ENCODE results near the gene PPP1R26. TPM values are rescaled to one million over a fixed set of nuclear protein-coding genes. Genes with fewer than 3 reads are reported as not detected.

Gene PPP1R26
- total RNA-seq, 1 donor from 2014 or later = 7.9 TPM

- H3K4me3 ChIP-seq = no peak overlapping the region
- no peak for TF ChIP-seq POLR2AphosphoS5 (IDR thresholded peaks at IDR 0.05; ENCODE audit: insufficient read depth in 1 of 2, low read depth in 1 of 2)
- no peak for TF ChIP-seq CTCF (IDR thresholded peaks at IDR 0.05)
- no peak for TF ChIP-seq POLR2A (IDR thresholded peaks at IDR 0.05)
- H3K4me1 ChIP-seq = peaks cover 14% of the 10 kb centered on the region
- intact Hi-C loops (cut with DNase I) = no loop called here
- no peaks in the 10 kb centered on the region for H3K9me3 ChIP-seq
- no peak for DNase-seq (ENCODE audit: extremely low spot score in 2 of 2)
- peaks cover 0 to 22% of the 10 kb centered on the region in 2 donors for H3K36me3 ChIP-seq
- no peak overlapping the region for H3K27ac ChIP-seq
- no peaks in the 10 kb centered on the region for H3K27me3 ChIP-seq
Observed at GRCh38 chr9:135482015-135482754, 2.6 kb downstream of the PPP1R26 start.

DNA sequence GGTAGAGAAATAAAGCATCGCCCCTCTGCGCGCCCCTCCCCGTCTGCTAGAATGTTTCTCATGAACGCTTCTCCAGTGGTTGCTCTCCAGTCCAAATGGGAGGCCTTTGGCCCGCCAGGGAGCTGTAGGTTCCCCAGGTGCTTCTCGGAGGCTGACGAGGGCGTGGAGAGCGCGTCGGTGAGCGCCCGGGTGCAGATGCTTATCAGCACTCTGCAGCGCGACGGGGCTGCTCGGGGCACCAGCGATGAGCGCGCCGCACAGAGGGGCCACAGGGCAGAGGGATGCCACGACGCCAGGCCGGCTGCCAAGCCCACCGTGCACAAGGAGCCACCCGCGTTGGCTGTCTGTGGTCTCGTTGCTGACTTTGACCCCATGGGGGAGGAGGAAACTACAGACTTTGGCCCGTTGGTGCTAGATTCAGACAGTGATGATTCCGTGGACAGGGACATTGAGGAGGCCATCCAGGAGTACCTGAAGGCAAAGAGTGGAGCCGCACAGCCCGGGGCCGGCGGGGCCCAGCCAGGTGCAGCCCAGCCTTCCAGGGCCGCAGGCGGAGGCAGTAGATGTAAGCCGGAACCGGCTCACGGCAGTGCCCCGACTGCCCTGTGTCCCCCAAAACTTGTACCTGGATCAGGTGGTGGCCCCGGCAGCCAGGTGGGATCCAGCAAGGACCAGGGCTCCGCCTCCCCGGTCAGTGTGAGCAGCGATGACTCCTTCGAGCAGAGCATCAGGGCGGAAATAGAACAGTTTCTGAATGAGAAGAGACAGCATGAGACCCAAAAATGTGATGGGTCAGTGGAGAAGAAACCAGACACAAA is 5.1 kb downstream of the PPP1R26 start:
- H3K36me3 ChIP-seq = peaks cover 0 to 22% of the 10 kb centered on the region in 2 donors
- H3K27ac ChIP-seq = no peak overlapping the region
- no peaks in the 10 kb centered on the region for H3K9me3 ChIP-seq
- intact Hi-C loops (cut with DNase I) = no loop called here
- no peak for DNase-seq (ENCODE audit: extremely low spot score in 2 of 2)
- no peak overlapping the region for H3K4me3 ChIP-seq
- H3K4me1 ChIP-seq = peaks cover 14% of the 10 kb centered on the region
- H3K27me3 ChIP-seq = no peaks in the 10 kb centered on the region
- TF ChIP-seq POLR2AphosphoS5 (IDR thresholded peaks at IDR 0.05; ENCODE audit: insufficient read depth in 1 of 2, low read depth in 1 of 2) (no peak), POLR2A (IDR thresholded peaks at IDR 0.05) (no peak), CTCF (IDR thresholded peaks at IDR 0.05) (no peak)

- TF ChIP-seq POLR2AphosphoS5 (IDR thresholded peaks at IDR 0.05; ENCODE audit: insufficient read depth in 1 of 2, low read depth in 1 of 2) (no peak), CTCF (IDR thresholded peaks at IDR 0.05) (no peak), POLR2A (IDR thresholded peaks at IDR 0.05) (no peak)
- no peaks in the 10 kb centered on the region for H3K9me3 ChIP-seq
- no peaks in the 10 kb centered on the region for H3K27me3 ChIP-seq
- intact Hi-C loops (cut with DNase I) = no loop called here
- no peak overlapping the region for H3K27ac ChIP-seq
- H3K4me1 ChIP-seq = peaks cover 14% of the 10 kb centered on the region
- H3K36me3 ChIP-seq = peaks cover 0 to 22% of the 10 kb centered on the region in 2 donors
- H3K4me3 ChIP-seq = no peak overlapping the region
- no peak for DNase-seq (ENCODE audit: extremely low spot score in 2 of 2)
Observed at GRCh38 chr9:135485385-135485784, 5.8 kb downstream of the PPP1R26 start.

GRCh38 chr9:135485832-135486231 is 6.2 kb downstream of the PPP1R26 start:
- Histone ChIP-seq H3K4me3 (no peak overlapping the region), H3K9me3 (no peaks in the 10 kb centered on the region), H3K27me3 (no peaks in the 10 kb centered on the region), H3K27ac (no peak overlapping the region), H3K4me1 (peaks cover 10% of the 10 kb centered on the region), H3K36me3 (peaks cover 0 to 22% of the 10 kb centered on the region in 2 donors)
- no peak for DNase-seq (ENCODE audit: extremely low spot score in 2 of 2)
- intact Hi-C loops (cut with DNase I) = no loop called here
- TF ChIP-seq POLR2A (IDR thresholded peaks at IDR 0.05) = no peak
- TF ChIP-seq POLR2AphosphoS5 (IDR thresholded peaks at IDR 0.05; ENCODE audit: insufficient read depth in 1 of 2, low read depth in 1 of 2) = no peak
- TF ChIP-seq CTCF (IDR thresholded peaks at IDR 0.05) = no peak
